ENCODE data around the gene ENTPD6. TPM values are rescaled to one million over a fixed set of nuclear protein-coding genes. Genes with fewer than 3 reads are reported as not detected.
"Not testable (repeated sequence)": the region's sequence is repeated elsewhere in the genome, so short reads cannot be mapped to it uniquely, and the experiment has no call there.

The ENTPD6 gene
- total RNA-seq, 1 experiment from 2014 or later, result 51.2 TPM

DNA sequence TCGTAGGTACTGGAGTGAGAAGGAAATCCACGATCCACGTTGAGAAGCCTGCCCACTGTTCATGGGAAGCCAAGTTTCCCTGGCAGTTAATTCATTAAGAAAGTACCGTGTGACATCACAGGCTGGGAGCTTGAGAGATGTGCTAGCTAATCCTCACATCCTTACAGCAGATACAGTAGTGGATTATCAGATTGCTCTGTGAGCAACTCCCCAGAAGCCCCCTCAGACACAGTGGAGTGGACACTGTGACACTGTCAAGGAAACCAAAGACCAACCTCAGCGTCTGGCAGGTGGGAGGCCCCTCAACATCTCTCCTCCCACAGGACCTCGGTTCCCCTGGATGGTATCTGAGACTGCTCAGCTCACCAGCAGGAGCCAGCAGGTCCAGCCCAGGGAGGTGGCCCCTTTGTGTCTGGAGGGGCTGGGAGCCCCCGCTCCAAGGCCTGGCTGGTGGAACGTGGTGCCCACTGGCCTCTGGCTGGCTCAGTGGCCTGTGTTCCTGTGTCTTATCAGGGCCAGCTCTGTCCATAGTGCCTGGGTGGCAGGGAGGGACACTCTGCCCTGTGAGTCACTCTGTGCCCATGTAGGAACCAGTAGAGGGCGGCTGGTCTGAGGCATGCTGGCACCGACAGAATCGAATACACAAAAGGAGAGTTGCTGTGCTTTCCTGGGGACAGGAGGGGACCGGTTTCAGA is 59.6 kb downstream of the ENTPD6 start:
- DNase-seq, result no peak
- Histone ChIP-seq H3K27me3 (ENCODE audit: control insufficient read depth, insufficient read depth, low read length) (no peaks in the 10 kb centered on the region), H3K36me3 (replicated peaks; ENCODE audit: control insufficient read depth, insufficient read depth, low read length) (peaks cover 1% of the 10 kb centered on the region), H3K4me3 (ENCODE audit: insufficient read depth, low read depth, low read length) (no peak overlapping the region)

DNA sequence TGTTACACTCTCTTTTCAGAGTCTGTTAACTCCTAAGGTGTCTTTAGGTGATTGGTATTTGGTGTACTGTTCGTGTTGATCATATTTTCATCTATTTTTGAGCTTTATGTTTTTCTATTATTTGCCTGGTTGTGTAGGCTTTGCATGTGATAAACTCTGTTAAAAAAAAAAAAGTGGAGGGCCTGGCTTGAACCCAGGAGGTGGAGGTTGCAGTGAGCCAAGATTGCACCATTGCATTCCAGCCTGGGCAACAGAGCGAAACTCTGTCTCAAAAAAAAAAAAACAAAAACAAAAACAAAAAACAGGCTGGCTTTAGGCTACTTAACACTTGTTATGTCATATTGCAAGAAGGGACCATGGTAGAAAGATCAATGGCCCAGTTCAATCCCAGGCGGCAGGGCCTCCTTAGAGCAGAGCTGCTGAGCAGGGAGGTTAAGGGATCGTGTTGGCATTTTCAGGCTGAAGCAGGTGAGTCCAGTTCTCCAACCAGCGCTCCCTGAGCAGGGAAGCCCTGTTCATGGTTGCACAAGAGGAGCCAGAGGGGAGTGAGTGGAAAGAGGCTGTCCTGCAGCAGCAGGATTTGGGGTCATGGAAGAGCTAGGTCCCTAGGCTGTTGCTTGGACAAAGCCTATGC is 60.8 kb downstream of the ENTPD6 start:
- Histone ChIP-seq H3K4me3 (ENCODE audit: insufficient read depth, low read depth, low read length) (no peak overlapping the region), H3K36me3 (replicated peaks; ENCODE audit: control insufficient read depth, insufficient read depth, low read length) (peaks cover 3% of the 10 kb centered on the region), H3K27me3 (ENCODE audit: control insufficient read depth, insufficient read depth, low read length) (no peaks in the 10 kb centered on the region)
- DNase-seq, result no peak

DNA sequence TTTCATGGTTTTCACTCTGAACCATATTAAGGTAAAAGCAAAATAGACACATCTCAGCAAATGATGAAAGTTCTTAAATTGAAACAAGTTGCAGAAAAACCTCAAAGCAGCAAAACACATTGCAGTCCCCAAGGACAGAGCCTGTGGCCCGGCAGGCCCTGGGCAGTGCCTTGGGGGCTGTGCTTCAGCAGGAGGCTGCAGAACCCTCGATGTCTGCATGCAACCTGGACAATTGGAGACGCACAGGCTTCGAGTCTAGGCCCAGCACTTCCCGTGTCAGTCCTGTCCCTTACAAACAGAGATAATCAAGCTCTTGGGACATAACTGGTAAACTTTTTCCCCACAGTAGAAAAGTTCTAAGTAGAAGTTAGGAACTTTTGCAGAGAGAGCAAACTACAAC is 61.6 kb downstream of the ENTPD6 start:
- no peak for DNase-seq

DNA sequence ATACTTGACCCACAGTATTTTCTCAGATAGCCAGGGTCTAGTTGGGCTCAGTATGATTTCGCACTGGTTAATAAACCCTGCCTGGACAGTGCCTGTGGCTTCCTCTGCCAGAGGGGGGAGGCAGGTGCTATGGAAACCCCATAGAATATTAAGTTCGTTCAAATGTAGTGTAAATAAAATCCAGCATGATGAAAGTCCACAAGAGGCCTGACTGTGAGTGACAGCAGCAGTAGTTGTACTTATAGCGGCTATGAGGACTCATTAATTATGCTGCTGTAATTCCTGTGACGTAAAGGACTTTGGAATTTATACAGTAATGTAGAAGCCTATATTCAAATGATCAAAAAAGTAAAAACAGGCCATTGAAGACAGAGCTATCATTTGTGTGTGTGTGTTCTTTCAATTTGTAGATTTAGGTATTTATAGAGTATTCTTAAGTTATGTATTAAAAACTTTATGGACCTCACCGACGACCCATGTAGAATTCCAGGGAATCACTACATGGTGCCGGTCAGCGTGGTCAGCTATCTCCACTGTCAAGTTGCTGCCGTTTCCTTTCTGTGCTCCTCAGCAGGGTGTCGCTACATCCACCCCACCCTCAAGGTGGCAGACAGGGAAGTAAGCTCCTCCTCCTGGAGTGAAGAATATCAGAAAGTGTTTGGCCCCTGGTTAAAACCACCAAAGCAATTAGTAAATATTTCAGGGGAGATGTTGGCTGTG is 62.4 kb downstream of the ENTPD6 start:
- no peak for DNase-seq
- no peaks in the 10 kb centered on the region for H3K27me3 ChIP-seq (ENCODE audit: control insufficient read depth, insufficient read depth, low read length)
- H3K4me3 ChIP-seq (ENCODE audit: insufficient read depth, low read depth, low read length), result no peak overlapping the region
- peaks cover 3% of the 10 kb centered on the region for H3K36me3 ChIP-seq (replicated peaks; ENCODE audit: control insufficient read depth, insufficient read depth, low read length)

More for the DNA sequence above, 61.6 kb downstream of the ENTPD6 start:
- Histone ChIP-seq H3K4me3 (ENCODE audit: insufficient read depth, low read depth, low read length) (no peak overlapping the region), H3K27me3 (ENCODE audit: control insufficient read depth, insufficient read depth, low read length) (no peaks in the 10 kb centered on the region), H3K36me3 (replicated peaks; ENCODE audit: control insufficient read depth, insufficient read depth, low read length) (peaks cover 3% of the 10 kb centered on the region)

DNA sequence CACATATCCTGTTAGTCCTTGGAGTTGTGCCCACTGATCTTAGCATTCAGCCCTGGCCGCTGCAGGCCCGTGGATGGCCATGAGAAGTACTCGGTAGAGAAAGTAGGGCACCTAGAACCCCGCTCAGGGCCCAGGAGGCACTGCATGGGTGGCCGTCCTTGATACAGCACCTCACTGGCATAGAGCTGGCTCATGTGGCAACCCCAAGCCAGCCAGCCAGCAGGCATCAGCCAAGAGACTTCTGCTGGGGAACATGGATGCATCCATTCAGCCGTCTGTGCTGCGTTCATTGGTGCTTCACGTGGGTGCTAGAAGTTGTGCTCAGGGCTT is 62.9 kb downstream of the ENTPD6 start:
- no peak for DNase-seq
- Histone ChIP-seq H3K4me3 (ENCODE audit: insufficient read depth, low read depth, low read length) (no peak overlapping the region), H3K36me3 (replicated peaks; ENCODE audit: control insufficient read depth, insufficient read depth, low read length) (peaks cover 3% of the 10 kb centered on the region), H3K27me3 (ENCODE audit: control insufficient read depth, insufficient read depth, low read length) (no peaks in the 10 kb centered on the region)

DNA sequence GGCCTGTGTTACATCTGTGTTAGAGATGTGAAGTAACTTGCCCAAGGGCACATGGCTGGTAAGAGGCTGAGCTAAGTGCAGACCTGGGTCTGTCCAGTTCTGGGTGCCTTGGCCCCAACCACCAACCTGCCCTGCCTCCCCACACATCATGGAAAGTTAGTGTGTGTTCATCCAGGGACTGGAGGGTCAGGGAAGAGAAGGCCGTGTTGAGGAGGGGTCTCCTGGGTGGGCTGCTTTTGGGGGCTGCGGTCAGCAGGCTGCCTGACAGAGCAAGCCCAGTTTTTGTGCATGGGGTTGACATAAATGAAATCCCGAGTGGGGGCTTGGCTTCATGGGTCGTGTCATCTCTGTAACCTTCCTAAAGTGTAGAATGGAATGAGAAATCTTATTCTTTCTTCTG is 63.3 kb downstream of the ENTPD6 start:
- no peak for DNase-seq
- peaks cover 3% of the 10 kb centered on the region for H3K36me3 ChIP-seq (replicated peaks; ENCODE audit: control insufficient read depth, insufficient read depth, low read length)
- no peak overlapping the region for H3K4me3 ChIP-seq (ENCODE audit: insufficient read depth, low read depth, low read length)
- H3K27me3 ChIP-seq (ENCODE audit: control insufficient read depth, insufficient read depth, low read length), result no peaks in the 10 kb centered on the region

DNA sequence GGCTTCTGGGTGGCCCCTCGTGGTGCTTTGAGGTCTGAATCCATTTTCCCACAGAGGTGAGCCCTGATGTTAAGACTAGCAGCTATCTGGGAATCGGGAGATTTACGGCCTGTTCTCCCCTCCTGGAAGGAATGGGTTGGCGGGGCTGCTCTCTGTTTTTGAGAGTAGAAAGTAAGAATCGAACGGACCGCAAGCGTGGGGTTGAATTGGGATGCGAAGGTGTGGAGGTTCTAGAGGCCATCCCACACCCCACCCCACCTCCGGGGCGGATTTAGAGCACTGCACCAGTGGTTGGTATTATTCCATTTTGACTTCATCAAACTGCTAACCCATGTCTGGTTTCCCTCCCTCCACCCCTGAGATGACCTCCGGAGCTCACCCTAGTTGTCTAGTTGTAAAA is 63.8 kb downstream of the ENTPD6 start:
- DNase-seq, result no peak
- no peak overlapping the region for H3K4me3 ChIP-seq (ENCODE audit: insufficient read depth, low read depth, low read length)
- peaks cover 3% of the 10 kb centered on the region for H3K36me3 ChIP-seq (replicated peaks; ENCODE audit: control insufficient read depth, insufficient read depth, low read length)
- H3K27me3 ChIP-seq (ENCODE audit: control insufficient read depth, insufficient read depth, low read length), result no peaks in the 10 kb centered on the region

DNA sequence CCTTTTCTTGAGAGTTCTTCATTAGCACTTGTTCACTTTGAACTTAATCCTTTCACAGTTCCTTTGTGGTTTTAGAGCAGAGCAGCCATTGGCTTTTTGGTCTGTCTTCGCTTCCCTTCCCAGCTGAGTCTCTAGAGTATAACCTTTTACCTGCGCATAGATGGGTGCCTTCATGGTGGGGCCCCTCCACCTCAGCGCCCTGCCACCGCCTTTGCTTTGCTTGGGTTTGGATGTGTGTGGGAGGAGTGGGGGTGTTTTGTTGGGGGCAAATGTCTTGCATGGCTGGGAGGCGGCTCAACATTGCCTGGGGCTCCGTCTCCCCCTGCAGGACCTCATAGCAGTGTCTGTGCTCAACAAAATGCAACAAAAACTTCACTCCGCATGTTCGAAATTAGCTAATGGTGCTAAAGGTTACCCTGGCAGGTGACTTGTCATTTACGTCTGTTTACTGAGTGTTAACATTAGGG is 64.3 kb downstream of the ENTPD6 start:
- H3K27me3 ChIP-seq (ENCODE audit: control insufficient read depth, insufficient read depth, low read length), result no peaks in the 10 kb centered on the region
- DNase-seq, result no peak
- peaks cover 3% of the 10 kb centered on the region for H3K36me3 ChIP-seq (replicated peaks; ENCODE audit: control insufficient read depth, insufficient read depth, low read length)
- H3K4me3 ChIP-seq (ENCODE audit: insufficient read depth, low read depth, low read length), result no peak overlapping the region

DNA sequence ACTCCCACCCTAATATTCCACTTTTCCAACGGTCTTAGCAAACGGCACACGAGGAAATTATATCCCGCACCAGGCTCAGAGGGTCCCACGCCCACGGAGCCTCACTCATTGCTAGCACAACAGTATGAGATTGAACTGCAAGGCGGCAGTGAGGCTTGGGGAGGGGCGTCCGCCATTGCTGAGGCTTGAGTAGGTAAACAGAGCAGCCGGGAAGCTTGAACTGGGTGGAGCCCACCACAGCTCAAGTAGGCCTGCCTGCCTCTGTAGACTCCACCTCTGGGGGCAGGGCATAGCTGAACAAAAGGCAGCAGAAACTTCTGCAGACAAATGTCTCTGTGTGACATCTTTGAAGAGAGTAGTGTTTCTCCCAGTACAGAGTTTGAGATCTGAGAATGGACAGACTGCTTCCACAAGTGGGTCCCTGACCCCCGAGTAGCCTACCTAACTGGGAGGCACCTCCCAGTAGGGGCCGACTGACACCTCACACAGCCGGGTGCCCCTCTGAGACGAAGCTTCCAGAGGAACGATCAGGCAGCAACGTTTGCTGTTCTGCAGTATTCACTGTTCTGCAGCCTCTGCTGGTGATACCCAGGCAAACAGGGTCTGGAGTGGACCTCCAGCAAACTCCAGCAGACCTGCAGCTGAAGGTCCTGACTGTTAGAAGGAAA is 65.4 kb downstream of the ENTPD6 start:
- not testable (repeated sequence) for H3K36me3 ChIP-seq (replicated peaks; ENCODE audit: control insufficient read depth, insufficient read depth, low read length); H3K4me3 ChIP-seq (ENCODE audit: insufficient read depth, low read depth, low read length); DNase-seq; H3K27me3 ChIP-seq (ENCODE audit: control insufficient read depth, insufficient read depth, low read length)

DNA sequence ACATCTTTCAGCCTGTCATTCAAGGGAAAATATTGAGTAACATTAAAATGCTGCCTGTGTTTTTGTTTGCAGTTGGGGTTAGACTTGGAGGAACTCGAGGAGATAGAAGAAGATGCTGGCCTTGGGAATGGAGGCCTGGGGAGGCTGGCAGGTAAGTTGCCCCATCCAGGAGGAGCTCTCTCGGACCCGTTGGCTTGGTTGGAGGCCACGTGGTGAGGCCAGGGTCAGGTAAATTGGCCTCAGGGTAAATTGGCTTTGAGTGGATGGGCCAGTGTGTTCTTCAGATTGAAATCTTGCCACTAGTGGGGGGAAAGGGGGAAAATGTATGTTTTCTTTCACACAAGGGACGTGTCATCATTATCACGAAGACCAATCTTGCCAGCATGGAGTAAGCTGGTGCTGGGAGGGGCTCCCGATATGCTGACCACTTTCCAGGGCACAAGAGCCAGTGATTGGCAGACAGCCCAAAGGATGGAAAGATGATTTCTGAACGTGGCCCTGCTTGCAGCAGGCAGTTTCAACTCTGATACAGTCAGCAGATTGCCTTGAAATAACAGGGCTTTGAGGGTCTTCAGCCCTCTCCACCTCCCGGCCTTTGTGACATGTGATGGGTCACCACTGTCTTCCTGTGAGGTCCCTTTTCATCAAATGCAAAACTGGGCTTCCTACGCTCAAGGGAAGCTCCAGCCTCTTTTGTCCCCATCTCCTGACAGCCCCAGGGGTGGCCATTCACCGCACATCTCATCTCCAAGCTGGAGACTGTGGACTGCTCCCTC is 73.7 kb downstream of the ENTPD6 start:
- Histone ChIP-seq H3K36me3 (replicated peaks; ENCODE audit: control insufficient read depth, insufficient read depth, low read length) (peaks cover 15% of the 10 kb centered on the region), H3K4me3 (ENCODE audit: insufficient read depth, low read depth, low read length) (no peak overlapping the region), H3K27me3 (ENCODE audit: control insufficient read depth, insufficient read depth, low read length) (no peaks in the 10 kb centered on the region)
- DNase-seq, result no peak

DNA sequence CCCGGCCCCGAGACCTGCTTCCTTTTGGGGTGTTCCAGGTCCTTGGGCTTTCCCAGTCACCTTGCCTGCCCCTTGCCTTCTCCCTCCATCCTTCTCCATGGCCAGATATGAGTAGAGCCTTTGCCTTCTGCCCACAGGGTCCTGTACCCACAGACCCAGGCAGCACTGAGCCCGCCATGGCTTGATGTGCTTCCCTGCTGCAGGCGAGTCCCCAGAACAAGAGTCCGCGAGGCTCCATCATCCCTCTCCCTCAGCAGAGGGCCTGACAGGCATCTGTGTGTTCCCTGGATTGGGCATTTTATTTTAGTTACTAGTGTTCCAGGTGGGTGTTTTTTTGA is 74.3 kb downstream of the ENTPD6 start:
- DNase-seq, result no peak
- no peak overlapping the region for H3K4me3 ChIP-seq (ENCODE audit: insufficient read depth, low read depth, low read length)
- H3K36me3 ChIP-seq (replicated peaks; ENCODE audit: control insufficient read depth, insufficient read depth, low read length), result peaks cover 15% of the 10 kb centered on the region
- no peaks in the 10 kb centered on the region for H3K27me3 ChIP-seq (ENCODE audit: control insufficient read depth, insufficient read depth, low read length)

DNA sequence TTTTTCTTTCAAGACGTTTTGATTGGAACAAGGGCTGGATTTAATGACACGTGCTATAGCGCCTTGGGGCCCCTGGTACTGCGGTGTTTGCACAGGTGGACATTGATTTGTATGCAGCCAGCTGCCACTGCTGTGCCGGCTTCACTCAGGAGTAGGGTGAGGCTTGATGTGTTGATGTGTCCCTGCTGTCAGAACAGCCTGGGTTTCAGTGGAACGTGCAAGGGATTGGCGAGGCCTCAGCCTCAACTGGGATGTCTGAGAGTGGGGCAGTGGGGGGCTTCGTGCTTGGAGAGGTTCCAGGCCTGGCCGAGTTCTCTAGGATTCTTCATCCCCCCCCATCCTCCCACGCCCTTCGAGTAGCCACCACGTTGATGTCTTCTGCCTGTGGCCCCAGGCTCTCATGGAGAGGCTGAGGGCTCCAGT is 75.3 kb downstream of the ENTPD6 start:
- DNase-seq, result no peak
- peaks cover 15% of the 10 kb centered on the region for H3K36me3 ChIP-seq (replicated peaks; ENCODE audit: control insufficient read depth, insufficient read depth, low read length)

DNA sequence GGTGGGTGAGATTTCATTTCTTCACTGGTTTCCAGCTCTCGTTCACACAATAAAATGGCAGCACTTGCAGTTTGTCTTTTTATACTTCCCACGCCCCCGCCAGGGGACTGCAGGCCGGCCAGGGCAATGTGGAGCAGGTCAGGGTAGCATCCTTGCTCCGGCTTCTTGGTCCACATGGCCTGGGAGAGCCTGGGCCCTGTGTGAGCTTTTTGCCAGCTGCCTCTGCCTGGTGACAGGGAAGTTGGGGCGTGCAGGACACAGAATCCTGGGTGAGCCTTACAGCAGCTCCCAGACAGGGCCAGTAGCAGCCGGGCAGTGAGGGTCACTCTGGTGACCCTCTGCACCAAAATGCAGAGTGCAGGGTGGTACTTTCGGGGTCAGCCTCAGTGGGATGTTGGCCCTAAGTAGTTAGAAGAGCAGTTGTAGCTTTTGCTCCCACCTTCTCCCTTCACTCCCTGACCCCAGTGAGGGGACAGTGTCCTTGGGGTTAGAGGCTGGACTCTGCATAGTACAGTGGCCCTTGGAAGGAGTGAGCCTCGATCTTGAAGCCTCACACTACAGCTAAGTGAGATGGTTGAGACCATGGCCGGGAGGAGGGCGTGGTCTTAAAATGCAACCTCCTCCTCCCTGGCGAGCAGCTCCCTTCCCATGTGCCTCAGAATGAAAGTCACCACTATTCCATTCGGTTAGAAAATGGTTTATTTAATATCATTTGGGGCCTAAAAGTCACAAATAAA is 76.1 kb downstream of the ENTPD6 start:
- no peaks in the 10 kb centered on the region for H3K27me3 ChIP-seq (ENCODE audit: control insufficient read depth, insufficient read depth, low read length)
- DNase-seq, result no peak
- no peak overlapping the region for H3K4me3 ChIP-seq (ENCODE audit: insufficient read depth, low read depth, low read length)
- H3K36me3 ChIP-seq (replicated peaks; ENCODE audit: control insufficient read depth, insufficient read depth, low read length), result peaks cover 15% of the 10 kb centered on the region

More for the DNA sequence above, 75.3 kb downstream of the ENTPD6 start:
- Histone ChIP-seq H3K27me3 (ENCODE audit: control insufficient read depth, insufficient read depth, low read length) (no peaks in the 10 kb centered on the region), H3K4me3 (ENCODE audit: insufficient read depth, low read depth, low read length) (no peak overlapping the region)
